HepG2 (cell line): Measurements from ENCODE around the gene CLIC1. TPM values are rescaled to one million over a fixed set of nuclear protein-coding genes. Genes with fewer than 3 reads are reported as not detected.
A peak's percentile ranks its signal among the peaks of the same experiment; 100 is the strongest.

Experiments
- BORCS8-MEF2B ChIP-seq: sonication (generic); formaldehyde crosslinking; IDR thresholded peaks from 2 replicates; pipeline ENCODE4 v1.8.0; 2022; ENCODE audit warnings: mild to moderate bottlenecking, missing genetic modification reagents
- CHD4 ChIP-seq: fragments of 200-600 bp; sonication (generic); IDR thresholded peaks from 2 replicates; pipeline ENCODE4 v1.7.0; 2017; ENCODE audit warnings: mild to moderate bottlenecking, low read length, borderline replicate concordance
- DR1 ChIP-seq: sonication (generic); formaldehyde crosslinking; IDR thresholded peaks from 2 replicates; pipeline ENCODE4 v1.8.0; 2021; ENCODE audit warnings: mild to moderate bottlenecking, missing genetic modification reagents, inconsistent platforms
- HCFC1 ChIP-seq: fragments of 150-350 bp; IDR thresholded peaks from 2 replicates; pipeline ENCODE4 v1.6.1; 2014; ENCODE audit warnings: low read depth, low read length
- ISL2 ChIP-seq: sonication (generic); formaldehyde crosslinking; IDR thresholded peaks from 2 replicates; pipeline ENCODE4 v1.5.0; 2020; ENCODE audit warnings: missing genetic modification reagents
- JUN ChIP-seq: sonication (generic); formaldehyde crosslinking; IDR thresholded peaks from 2 replicates; pipeline ENCODE4 v1.4.0; 2020; ENCODE audit warnings: mild to moderate bottlenecking, missing genetic modification reagents
- KDM6A ChIP-seq: IDR thresholded peaks from 2 replicates; pipeline ENCODE4 v1.6.1; 2016; ENCODE audit warnings: low read depth
- KLF9 ChIP-seq: IDR thresholded peaks from 2 replicates; pipeline ENCODE4 v1.6.1; 2016; ENCODE audit warnings: low read depth
- NFATC3 ChIP-seq: sonication (generic); formaldehyde crosslinking; IDR thresholded peaks from 2 replicates; pipeline ENCODE4 v1.5.1; 2020; ENCODE audit warnings: mild to moderate bottlenecking, missing genetic modification reagents
- NR1H2 ChIP-seq: sonication (generic); formaldehyde crosslinking; IDR thresholded peaks from 2 replicates; pipeline ENCODE4 v1.8.1; 2022; ENCODE audit warnings: low read depth, missing genetic modification reagents, borderline replicate concordance
- PHF8 ChIP-seq: sonication (generic); formaldehyde crosslinking; IDR thresholded peaks from 2 replicates; pipeline ENCODE4 v1.5.0; 2020; ENCODE audit warnings: missing genetic modification reagents
- POLR2A ChIP-seq, 2 experiments: IDR thresholded peaks; 2 replicates each; pipeline ENCODE4 v1.6.1; 2011; ENCODE audit warnings: low read depth in 2 of 2, low read length in 2 of 2, mild to moderate bottlenecking in 1 of 2, moderate library complexity in 1 of 2; ENCODE audit not compliant: insufficient read depth in 1 of 2
- SNAI1 ChIP-seq: sonication (generic); formaldehyde crosslinking; IDR thresholded peaks from 2 replicates; pipeline ENCODE4 v1.5.0; 2020; ENCODE audit warnings: mild to moderate bottlenecking, missing genetic modification reagents, borderline replicate concordance
- SP140L ChIP-seq: sonication (generic); formaldehyde crosslinking; IDR thresholded peaks from 2 replicates; pipeline ENCODE4 v1.4.0; 2020; ENCODE audit warnings: missing genetic modification reagents, borderline replicate concordance
- TBL1XR1 ChIP-seq: fragments of 150-350 bp; IDR thresholded peaks from 2 replicates; pipeline ENCODE4 v1.6.1; 2014; ENCODE audit warnings: borderline replicate concordance, low read length; ENCODE audit not compliant: partially characterized antibody
- TP53 ChIP-seq: sonication (generic); formaldehyde crosslinking; conservative IDR thresholded peaks from 2 replicates; pipeline ENCODE4 v1.4.0; 2020; ENCODE audit warnings: missing genetic modification reagents
- ZBTB7B ChIP-seq: sonication (generic); formaldehyde crosslinking; IDR thresholded peaks from 2 replicates; pipeline ENCODE4 v1.4.0; 2020; ENCODE audit warnings: missing genetic modification reagents
- ZNF160 ChIP-seq: sonication (generic); formaldehyde crosslinking; IDR thresholded peaks from 2 replicates; pipeline ENCODE4 v1.8.0; 2022; ENCODE audit warnings: mild to moderate bottlenecking, inconsistent platforms, missing genetic modification reagents
- ZNF205 ChIP-seq: IDR thresholded peaks from 2 replicates; pipeline ENCODE4 v1.6.1; 2018; ENCODE audit warnings: missing biosample characterization, missing genetic modification reagents
- ZNF253 ChIP-seq: sonication (generic); formaldehyde crosslinking; IDR thresholded peaks from 2 replicates; pipeline ENCODE4 v1.8.0; 2022; ENCODE audit warnings: mild to moderate bottlenecking, missing genetic modification reagents, borderline replicate concordance
- ZNF260 ChIP-seq: sonication (generic); formaldehyde crosslinking; IDR thresholded peaks from 2 replicates; pipeline ENCODE4 v1.4.0; 2020; ENCODE audit warnings: missing genetic modification reagents, low read depth, mild to moderate bottlenecking, borderline replicate concordance
- ZNF446 ChIP-seq: sonication (generic); formaldehyde crosslinking; IDR thresholded peaks from 2 replicates; pipeline ENCODE4 v1.5.0; 2020; ENCODE audit warnings: mild to moderate bottlenecking, missing genetic modification reagents
- ZNF451 ChIP-seq: sonication (generic); formaldehyde crosslinking; IDR thresholded peaks from 2 replicates; pipeline ENCODE4 v1.5.0; 2020; ENCODE audit warnings: mild to moderate bottlenecking, missing genetic modification reagents
- ZNF501 ChIP-seq: sonication (generic); formaldehyde crosslinking; IDR thresholded peaks from 2 replicates; pipeline ENCODE4 v1.5.1; 2020; ENCODE audit warnings: mild to moderate bottlenecking, moderate library complexity, missing genetic modification reagents
- ZNF512B ChIP-seq: sonication (generic); formaldehyde crosslinking; IDR thresholded peaks from 2 replicates; pipeline ENCODE4 v1.5.1; 2020; ENCODE audit warnings: missing genetic modification reagents, mild to moderate bottlenecking, borderline replicate concordance
- ZNF556 ChIP-seq: sonication (generic); formaldehyde crosslinking; IDR thresholded peaks from 2 replicates; pipeline ENCODE4 v1.4.0; 2020; ENCODE audit warnings: mild to moderate bottlenecking, missing genetic modification reagents, borderline replicate concordance
- ZNF563 ChIP-seq: sonication (generic); formaldehyde crosslinking; IDR thresholded peaks from 2 replicates; pipeline ENCODE4 v1.8.0; 2022; ENCODE audit warnings: mild to moderate bottlenecking, moderate library complexity, missing genetic modification reagents
- ZNF589 ChIP-seq: sonication (generic); formaldehyde crosslinking; conservative IDR thresholded peaks from 2 replicates; pipeline ENCODE4 v1.8.0; 2022; ENCODE audit warnings: mild to moderate bottlenecking, moderate library complexity, missing genetic modification reagents
- ZNF598 ChIP-seq: sonication (generic); formaldehyde crosslinking; IDR thresholded peaks from 2 replicates; pipeline ENCODE4 v1.5.1; 2020; ENCODE audit warnings: mild to moderate bottlenecking, missing genetic modification reagents, borderline replicate concordance
- polyA plus RNA-seq, 8 experiments: library from polyadenylated mRNA; depleted of rRNA in 3 of 8; stranded (reverse) in 7 of 8; unstranded in 1 of 8; fragments of >200 nt; fragmentation: Illumina TruSeq in 4 of 8; extraction: Trizol in 4 of 8; gene quantifications; 2 replicates each; pipeline versions ENCODE4 v1.2.1 to v1.2.3, GENCODE V29; 2011 to 2016; ENCODE audit warnings: low read depth in 4 of 8, missing spikeins in 1 of 8, mixed read lengths in 1 of 8; ENCODE audit not compliant: insufficient read depth in 1 of 8
- total RNA-seq, 5 experiments: library from RNA; depleted of rRNA; stranded (reverse); fragments of >200 nt; fragmentation: Illumina TruSeq; extraction: Trizol; gene quantifications; 2 replicates each; pipeline ENCODE4 v1.2.3, GENCODE V29; 2016; ENCODE audit warnings: low read depth in 1 of 5

CLIC1 gene
- total and polyA plus RNA-seq, 2 of the 13 experiments (the other 11 are each of a cell fraction or from before 2014, with no cell fraction given): 602 to 891 TPM

GRCh38 chr6:31765910-31766794 is 29.8 kb upstream of the CLIC1 start (continued):
- TF ChIP-seq ZBTB7B (CRISPR knock-in tag) (peak; percentile 95), NR1H2 (CRISPR knock-in tag) (no peak), KDM6A (CRISPR knock-in tag) (no peak), ZNF451 (CRISPR knock-in tag) (peak; percentile 37; the same call in 1 of the 2 replicates), ZNF160 (CRISPR knock-in tag) (no peak), ZNF589 (0 out of 2 replicates have a peak, but pooled peaks have one; percentile 21), ZNF253 (no peak), KLF9 (CRISPR knock-in tag) (no peak), DR1 (CRISPR knock-in tag) (0 out of 2 replicates have a peak, but pooled peaks have one; percentile 40), NFATC3 (CRISPR knock-in tag) (peak; percentile 65; the same call in 1 of the 2 replicates), POLR2A (IDR thresholded peaks at IDR 0.05; ENCODE audit: insufficient read depth in 1 of 2, low read depth in 2 of 2, low read length in 2 of 2) (peak; percentile 45 to 89; a peak in 3 of 4 replicates), TBL1XR1 (no peak), ZNF260 (CRISPR knock-in tag) (no peak), TP53 (CRISPR knock-in tag) (no peak; the same call in 1 of the 2 replicates), JUN (CRISPR knock-in tag) (no peak), SP140L (no peak), ISL2 (CRISPR knock-in tag) (no peak), ZNF205 (CRISPR knock-in tag) (peak; percentile 73; the same call in 1 of the 2 replicates), ZNF446 (CRISPR knock-in tag) (peak; percentile 9; the same call in 1 of the 2 replicates), PHF8 (CRISPR knock-in tag) (peak; percentile 49), BORCS8-MEF2B (CRISPR knock-in tag) (no peak), CHD4 (no peak), ZNF512B (CRISPR knock-in tag) (no peak; the same call in 1 of the 2 replicates), ZNF501 (CRISPR knock-in tag) (peak; percentile 90), ZNF563 (CRISPR knock-in tag) (peak; percentile 16; the same call in 1 of the 2 replicates), ZNF556 (no peak), SNAI1 (peak; percentile 32; the same call in 1 of the 2 replicates), HCFC1 (no peak), ZNF598 (CRISPR knock-in tag) (0 out of 2 replicates have a peak, but pooled peaks have one; percentile 94)
